Hepatocyte (in vitro differentiated cells): ENCODE results near the gene SETD6. TPM values are rescaled to one million over a fixed set of nuclear protein-coding genes. Genes with fewer than 3 reads are reported as not detected.

Experiments used
- DNase-seq: peaks from one replicate; pipeline ENCODE4 v3.0.0-alpha.2; 2016; ENCODE audit warnings: low spot score
- H2AFZ ChIP-seq: fragments of 200-600 bp; sonication (generic); 2 replicates; pipeline ENCODE4 v1.6.0; 2016; ENCODE audit warnings: antibody characterized with exemption, mild to moderate bottlenecking
- H3K27ac ChIP-seq: fragments of 200-600 bp; sonication (generic); 2 replicates; pipeline ENCODE4 v1.5.1; 2016; ENCODE audit warnings: mild to moderate bottlenecking
- H3K27me3 ChIP-seq: fragments of 200-600 bp; sonication (generic); 2 replicates; pipeline ENCODE4 v1.6.1; 2016
- H3K36me3 ChIP-seq: fragments of 200-600 bp; sonication (generic); replicated peaks from 2 replicates; pipeline ENCODE4 v1.5.1; 2016; ENCODE audit warnings: low read depth; ENCODE audit not compliant: insufficient read depth
- H3K4me1 ChIP-seq: fragments of 200-600 bp; sonication (generic); 2 replicates; pipeline ENCODE4 v1.5.1; 2016; ENCODE audit warnings: mild to moderate bottlenecking, moderate library complexity; ENCODE audit not compliant: insufficient read depth
- H3K4me2 ChIP-seq: fragments of 200-600 bp; sonication (generic); 2 replicates; pipeline ENCODE4 v1.6.0; 2016
- H3K4me3 ChIP-seq: fragments of 200-600 bp; sonication (generic); 2 replicates; pipeline ENCODE4 v1.5.1; 2016; ENCODE audit warnings: mild to moderate bottlenecking
- H3K79me2 ChIP-seq: fragments of 200-600 bp; sonication (generic); 2 replicates; pipeline ENCODE4 v1.6.0; 2017; ENCODE audit warnings: mild to moderate bottlenecking
- H3K9me2 ChIP-seq: fragments of 200-600 bp; sonication (generic); replicated peaks from 2 replicates; pipeline ENCODE4 v1.6.0; 2017; ENCODE audit warnings: mild to moderate bottlenecking; ENCODE audit not compliant: insufficient read depth
- H3K9me3 ChIP-seq: fragments of 200-600 bp; sonication (generic); 2 replicates; pipeline ENCODE4 v1.5.1; 2016; ENCODE audit warnings: low read depth, mild to moderate bottlenecking
- H4K20me1 ChIP-seq: fragments of 200-600 bp; sonication (generic); 2 replicates; pipeline ENCODE4 v1.6.0; 2016; ENCODE audit warnings: mild to moderate bottlenecking; ENCODE audit not compliant: insufficient read depth, poor library complexity, severe bottlenecking
- CTCF ChIP-seq: fragments of 200-600 bp; sonication (generic); IDR thresholded peaks from 2 replicates; pipeline ENCODE4 v1.5.1; 2016; ENCODE audit warnings: antibody characterized with exemption, mild to moderate bottlenecking; ENCODE audit not compliant: poor library complexity
- EZH2 ChIP-seq: fragments of 200-600 bp; sonication (generic); IDR thresholded peaks from 2 replicates; pipeline ENCODE4 v1.6.1; 2016; ENCODE audit warnings: antibody characterized with exemption, mild to moderate bottlenecking, borderline replicate concordance
- EZH2phosphoT487 ChIP-seq: fragments of 200-600 bp; sonication (generic); IDR thresholded peaks from one replicate; pipeline ENCODE4 v1.6.1; 2018; ENCODE audit warnings: antibody characterized with exemption, mild to moderate bottlenecking, low read depth, moderate library complexity; ENCODE audit not compliant: unreplicated experiment, severe bottlenecking
- WGBS: methylation state at CpG from one replicate; pipeline ENCODE4 v1.1.6; 2016; ENCODE audit warnings: low lambda C conversion rate; ENCODE audit errors: missing lambda C conversion rate; 5-methylcytosine and 5-hydroxymethylcytosine counted together
- polyA plus RNA-seq: library from polyadenylated mRNA; unstranded; fragments of >200 nt; fragmentation: Nextera tagmentation; extraction: Ambion mirVana; gene quantifications from 2 replicates; pipeline ENCODE4 v1.2.1, GENCODE V29; 2016
- total RNA-seq: library from RNA; depleted of rRNA; stranded (reverse); fragments of >200 nt; gene quantifications from 2 replicates; pipeline ENCODE4 v1.2.3, GENCODE V29; 2014

SETD6 gene
- total and polyA plus RNA-seq, 2 experiments from 2014 or later, result 9.7 to 11.4 TPM

- peaks cover 21% of the 10 kb centered on the region for H3K4me1 ChIP-seq
- no peak overlapping the region for H2AFZ ChIP-seq
- no peak for TF ChIP-seq EZH2phosphoT487
- TF ChIP-seq EZH2, result no peak
- no peak for TF ChIP-seq CTCF
- H3K9me2 ChIP-seq, result no peaks in the 10 kb centered on the region
- H3K4me2 ChIP-seq, result no peak overlapping the region
- H3K36me3 ChIP-seq, result peaks cover 16% of the 10 kb centered on the region
- peaks cover 7% of the 10 kb centered on the region for H3K79me2 ChIP-seq
- no peak overlapping the region for H3K27ac ChIP-seq
- H3K9me3 ChIP-seq, result no peaks in the 10 kb centered on the region
- no peak for DNase-seq
- H3K4me3 ChIP-seq, result no peak overlapping the region
- H4K20me1 ChIP-seq, result peaks cover 7% of the 10 kb centered on the region
- H3K27me3 ChIP-seq, result no peaks in the 10 kb centered on the region
- WGBS, result 89% methylated on average over 8 of the region's 8 CpGs
Measured at GRCh38 chr16:58518083-58518979, 3.0 kb downstream of the SETD6 start.

GRCh38 chr16:58518980-58519368, 3.7 kb downstream of the SETD6 start:
- 90% methylated on average over 1 of the region's 1 CpG for WGBS
- no peak overlapping the region for H3K27ac ChIP-seq
- peaks cover 20% of the 10 kb centered on the region for H3K36me3 ChIP-seq
- TF ChIP-seq CTCF (no peak), EZH2phosphoT487 (no peak), EZH2 (no peak)
- peaks cover 18% of the 10 kb centered on the region for H3K4me1 ChIP-seq
- no peak overlapping the region for H3K4me3 ChIP-seq
- no peaks in the 10 kb centered on the region for H3K9me2 ChIP-seq
- no peaks in the 10 kb centered on the region for H3K9me3 ChIP-seq
- H3K27me3 ChIP-seq, result no peaks in the 10 kb centered on the region
- peaks cover 9% of the 10 kb centered on the region for H3K79me2 ChIP-seq
- no peak overlapping the region for H3K4me2 ChIP-seq
- no peak for DNase-seq
- peaks cover 7% of the 10 kb centered on the region for H4K20me1 ChIP-seq
- no peak overlapping the region for H2AFZ ChIP-seq

GRCh38 chr16:58519707-58520106, 4.4 kb downstream of the SETD6 start:
- H3K4me3 ChIP-seq, result no peak overlapping the region
- H3K27me3 ChIP-seq, result no peaks in the 10 kb centered on the region
- no peaks in the 10 kb centered on the region for H3K9me3 ChIP-seq
- DNase-seq, result no peak
- H3K79me2 ChIP-seq, result peaks cover 12% of the 10 kb centered on the region
- peaks cover 11% of the 10 kb centered on the region for H3K4me1 ChIP-seq
- H4K20me1 ChIP-seq, result peaks cover 7% of the 10 kb centered on the region
- TF ChIP-seq EZH2phosphoT487 (no peak), EZH2 (no peak), CTCF (no peak)
- no peak overlapping the region for H3K27ac ChIP-seq
- no peak overlapping the region for H2AFZ ChIP-seq
- H3K4me2 ChIP-seq, result no peak overlapping the region
- no peaks in the 10 kb centered on the region for H3K9me2 ChIP-seq
- H3K36me3 ChIP-seq, result peaks cover 20% of the 10 kb centered on the region
